Measurements from ENCODE around the gene SDK1. TPM values are rescaled to one million over a fixed set of nuclear protein-coding genes. Genes with fewer than 3 reads are reported as not detected.

Gene SDK1
- total RNA-seq, 1 donor: 0.36 TPM

- H3K4me3 ChIP-seq (ENCODE audit: insufficient read depth, low read length): no peak overlapping the region
Observed at GRCh38 chr7:3300221-3300650, 816 bp upstream of the SDK1 start.

GRCh38 chr7:3301449-3301731 lies 338 bp downstream of the SDK1 start:
- H3K4me1 ChIP-seq (ENCODE audit: insufficient read depth, low read length): no peaks in the 10 kb centered on the region
- no peaks in the 10 kb centered on the region for H4K20me1 ChIP-seq (ENCODE audit: insufficient read depth, low read length)
- no peaks in the 10 kb centered on the region for H3K79me2 ChIP-seq (ENCODE audit: insufficient read depth, low read length)
- no peak overlapping the region for H3K27ac ChIP-seq (ENCODE audit: low read depth, low read length)
- peaks cover 24% of the 10 kb centered on the region for H3K27me3 ChIP-seq (ENCODE audit: insufficient read depth, low read length)
- no peak for TF ChIP-seq CTCF (IDR thresholded peaks at IDR 0.05; ENCODE audit: extremely low read depth, low read depth, low read length)
- no peak overlapping the region for H3K4me3 ChIP-seq (ENCODE audit: insufficient read depth, low read length)
- H3K36me3 ChIP-seq (ENCODE audit: insufficient read depth, low read length): no peaks in the 10 kb centered on the region
- DNase-seq (ENCODE audit: insufficient read length, low spot score, missing footprints): no peak
- H3K9me3 ChIP-seq (ENCODE audit: low read depth, low read length): no peaks in the 10 kb centered on the region
- no peak overlapping the region for H3K4me2 ChIP-seq (ENCODE audit: insufficient read depth, low read length)
- no peak overlapping the region for H2AFZ ChIP-seq (ENCODE audit: low read length)

More at GRCh38 chr7:3300221-3300650, 816 bp upstream of the SDK1 start:
- no peak for DNase-seq (ENCODE audit: insufficient read length, low spot score, missing footprints)
- no peaks in the 10 kb centered on the region for H3K4me1 ChIP-seq (ENCODE audit: insufficient read depth, low read length)
- H3K27ac ChIP-seq (ENCODE audit: low read depth, low read length): no peak overlapping the region
- H2AFZ ChIP-seq (ENCODE audit: low read length): no peak overlapping the region
- H3K4me2 ChIP-seq (ENCODE audit: insufficient read depth, low read length): peak overlapping the region; percentile 39
- no peaks in the 10 kb centered on the region for H3K79me2 ChIP-seq (ENCODE audit: insufficient read depth, low read length)
- H3K27me3 ChIP-seq (ENCODE audit: insufficient read depth, low read length): peaks cover 24% of the 10 kb centered on the region
- H3K9me3 ChIP-seq (ENCODE audit: low read depth, low read length): no peaks in the 10 kb centered on the region
- H4K20me1 ChIP-seq (ENCODE audit: insufficient read depth, low read length): no peaks in the 10 kb centered on the region
- no peak for TF ChIP-seq CTCF (IDR thresholded peaks at IDR 0.05; ENCODE audit: extremely low read depth, low read depth, low read length)
- H3K36me3 ChIP-seq (ENCODE audit: insufficient read depth, low read length): no peaks in the 10 kb centered on the region

- Histone ChIP-seq H4K20me1 (ENCODE audit: insufficient read depth, low read length) (no peaks in the 10 kb centered on the region), H3K27me3 (ENCODE audit: insufficient read depth, low read length) (peaks cover 24% of the 10 kb centered on the region), H2AFZ (ENCODE audit: low read length) (peak overlapping the region; percentile 26), H3K4me3 (ENCODE audit: insufficient read depth, low read length) (no peak overlapping the region), H3K4me2 (ENCODE audit: insufficient read depth, low read length) (peak overlapping the region; percentile 36), H3K79me2 (ENCODE audit: insufficient read depth, low read length) (no peaks in the 10 kb centered on the region), H3K36me3 (ENCODE audit: insufficient read depth, low read length) (no peaks in the 10 kb centered on the region), H3K4me1 (ENCODE audit: insufficient read depth, low read length) (no peaks in the 10 kb centered on the region), H3K9me3 (ENCODE audit: low read depth, low read length) (no peaks in the 10 kb centered on the region), H3K27ac (ENCODE audit: low read depth, low read length) (no peak overlapping the region)
- DNase-seq (ENCODE audit: insufficient read length, low spot score, missing footprints): no peak
- no peak for TF ChIP-seq CTCF (IDR thresholded peaks at IDR 0.05; ENCODE audit: extremely low read depth, low read depth, low read length)
Observed at GRCh38 chr7:3301831-3302618, 973 bp downstream of the SDK1 start.

GRCh38 chr7:3302681-3303320 lies 1.7 kb downstream of the SDK1 start:
- TF ChIP-seq CTCF (IDR thresholded peaks at IDR 0.05; ENCODE audit: extremely low read depth, low read depth, low read length): no peak
- no peak overlapping the region for H2AFZ ChIP-seq (ENCODE audit: low read length)
- no peaks in the 10 kb centered on the region for H4K20me1 ChIP-seq (ENCODE audit: insufficient read depth, low read length)
- H3K4me2 ChIP-seq (ENCODE audit: insufficient read depth, low read length): no peak overlapping the region
- H3K36me3 ChIP-seq (ENCODE audit: insufficient read depth, low read length): no peaks in the 10 kb centered on the region
- H3K79me2 ChIP-seq (ENCODE audit: insufficient read depth, low read length): no peaks in the 10 kb centered on the region
- no peak overlapping the region for H3K27ac ChIP-seq (ENCODE audit: low read depth, low read length)
- no peaks in the 10 kb centered on the region for H3K4me1 ChIP-seq (ENCODE audit: insufficient read depth, low read length)
- DNase-seq (ENCODE audit: insufficient read length, low spot score, missing footprints): no peak
- H3K27me3 ChIP-seq (ENCODE audit: insufficient read depth, low read length): peaks cover 24% of the 10 kb centered on the region
- H3K9me3 ChIP-seq (ENCODE audit: low read depth, low read length): no peaks in the 10 kb centered on the region
- no peak overlapping the region for H3K4me3 ChIP-seq (ENCODE audit: insufficient read depth, low read length)

All from osteoblast (primary cell).